Measurements from ENCODE around the gene KIAA0930. TPM values are rescaled to one million over a fixed set of nuclear protein-coding genes. Genes with fewer than 3 reads are reported as not detected.

The KIAA0930 gene
- total and polyA plus RNA-seq, 7 donors: 13.2 to 51.1 (median 23.4) TPM

GRCh38 chr22:45224988-45225731 is 15.5 kb downstream of the KIAA0930 start:
- H3K36me3 ChIP-seq (ENCODE audit: insufficient read depth in 1 of 2, low read depth in 1 of 2): no peaks in the 10 kb centered on the region
- ATAC-seq (peak in 1 of 4 donors; percentile 19), DNase-seq (no peak)
- no peaks in the 10 kb centered on the region for H3K4me1 ChIP-seq
- H3K4me3 ChIP-seq: no peak overlapping the region
- no peaks in the 10 kb centered on the region for H3K27me3 ChIP-seq (ENCODE audit: insufficient read depth in 3 of 3, low read length in 2 of 3)
- TF ChIP-seq CTCF (IDR thresholded peaks at IDR 0.05): no peak
- WGBS, 3 donors: 83 to 88% (median 83%) methylated on average over 19 of the region's 19 CpGs
- H3K27ac ChIP-seq: no peak overlapping the region
- intact Hi-C loops (cut with DNase I): no loop called here
- H3K9me3 ChIP-seq: no peaks in the 10 kb centered on the region

DNA sequence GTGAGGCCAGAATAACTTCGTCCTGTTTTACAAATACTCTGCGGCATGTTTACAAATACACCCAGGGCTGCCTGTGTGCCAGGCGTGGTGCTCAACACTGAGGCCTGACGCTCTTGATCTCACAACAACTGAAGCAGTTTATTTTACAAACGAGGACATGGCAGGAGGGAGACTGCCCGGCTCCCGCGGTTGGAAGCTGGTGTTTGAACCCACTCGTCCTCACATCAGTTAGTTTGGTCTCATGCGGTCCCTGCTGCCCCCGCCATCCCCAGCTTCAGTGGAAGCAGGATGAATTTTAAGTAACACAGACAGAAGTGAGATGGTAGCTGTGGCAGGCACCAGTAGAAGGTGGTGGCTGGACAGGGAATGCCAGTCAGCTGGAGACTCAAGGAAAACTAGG is 16.4 kb downstream of the KIAA0930 start:
- DNase-seq (peak in 1 of 2 donors; percentile 23), ATAC-seq (no peak)
- intact Hi-C loops (cut with DNase I): no loop called here
- Histone ChIP-seq H3K4me3 (no peak overlapping the region), H3K27ac (no peak overlapping the region), H3K27me3 (ENCODE audit: insufficient read depth in 3 of 3, low read length in 2 of 3) (no peaks in the 10 kb centered on the region), H3K36me3 (ENCODE audit: insufficient read depth in 1 of 2, low read depth in 1 of 2) (no peaks in the 10 kb centered on the region), H3K9me3 (no peaks in the 10 kb centered on the region), H3K4me1 (no peaks in the 10 kb centered on the region)
- TF ChIP-seq CTCF (IDR thresholded peaks at IDR 0.05): no peak
- 83 to 84% (median 84%) methylated on average over 11 of the region's 11 CpGs for WGBS, 3 donors

GRCh38 chr22:45223304-45224117 is 17.2 kb downstream of the KIAA0930 start:
- TF ChIP-seq CTCF (IDR thresholded peaks at IDR 0.05): no peak
- ATAC-seq (no peak), DNase-seq (peak in 1 of 2 donors; percentile 22)
- WGBS, 3 donors: 59 to 70% (median 62%) methylated on average over 5 of the region's 5 CpGs
- Histone ChIP-seq H3K9me3 (no peaks in the 10 kb centered on the region), H3K27me3 (ENCODE audit: insufficient read depth in 3 of 3, low read length in 2 of 3) (no peaks in the 10 kb centered on the region), H3K27ac (no peak overlapping the region), H3K36me3 (ENCODE audit: insufficient read depth in 1 of 2, low read depth in 1 of 2) (no peaks in the 10 kb centered on the region), H3K4me3 (no peak overlapping the region), H3K4me1 (no peaks in the 10 kb centered on the region)
- intact Hi-C loops (cut with DNase I): no loop called here

DNA sequence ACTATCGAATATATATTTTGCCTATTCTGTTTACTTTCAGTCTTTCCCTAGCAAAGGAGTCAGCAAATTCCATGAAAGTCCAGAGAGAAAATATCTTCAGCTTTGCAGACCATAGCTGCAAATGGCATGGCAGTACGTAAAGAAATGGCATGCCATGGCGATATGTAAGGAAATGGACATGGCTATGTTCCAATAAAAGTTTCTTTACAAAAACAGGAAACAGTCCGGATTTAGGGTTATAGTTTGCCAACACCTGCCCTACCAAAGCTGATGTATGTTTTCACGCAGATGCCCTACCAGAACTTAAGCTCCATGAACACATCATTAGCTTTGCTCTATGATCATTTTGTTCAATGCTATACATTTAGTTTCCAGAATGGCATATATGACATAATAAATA is 19.5 kb downstream of the KIAA0930 start:
- intact Hi-C loops (cut with DNase I): no loop called here
- H3K4me1 ChIP-seq: no peaks in the 10 kb centered on the region
- TF ChIP-seq CTCF (IDR thresholded peaks at IDR 0.05): no peak

More for the DNA sequence above, 19.5 kb downstream of the KIAA0930 start:
- Histone ChIP-seq H3K27me3 (ENCODE audit: insufficient read depth in 3 of 3, low read length in 2 of 3) (no peaks in the 10 kb centered on the region), H3K4me3 (no peak overlapping the region), H3K27ac (no peak overlapping the region), H3K9me3 (no peaks in the 10 kb centered on the region), H3K36me3 (ENCODE audit: insufficient read depth in 1 of 2, low read depth in 1 of 2) (no peaks in the 10 kb centered on the region)
- DNase-seq: no peak
- ATAC-seq: no peak
- WGBS, 3 donors: 71 to 73% (median 73%) methylated on average over 5 of the region's 5 CpGs

Data from psoas muscle (tissue), 8 donors.